SIG-M5 (cell line): ENCODE data around the gene DNAJC28.
"Not testable (repeated sequence)": the region's sequence is repeated elsewhere in the genome, so short reads cannot be mapped to it uniquely, and the experiment has no call there.

Experiments
- DNase-seq: peaks from one replicate; lab custom pipeline; 2025; lab: John Stamatoyannopoulos, UW

Gene DNAJC28

GRCh38 chr21:33491373-33492102, at the start of gene DNAJC28:
Gene DNAJC28, minus strand, starts transcription at chr21:33491716. Its CDS starts 2,323 bp downstream, at chr21:33489393.
- DNase-seq = peak; percentile 69

- DNase-seq = no peak
Observed at GRCh38 chr21:33541105-33541711, 49.7 kb upstream of the DNAJC28 start.

GRCh38 chr21:33540711-33541104, 49.2 kb upstream of the DNAJC28 start:
- DNase-seq = no peak

- no peak for DNase-seq
Observed at GRCh38 chr21:33539616-33540015, 48.1 kb upstream of the DNAJC28 start.

GRCh38 chr21:33537212-33537611, 45.7 kb upstream of the DNAJC28 start:
- DNase-seq = no peak

- DNase-seq = no peak
Observed at GRCh38 chr21:33531007-33531406, 39.5 kb upstream of the DNAJC28 start.

GRCh38 chr21:33522953-33523349, 31.4 kb upstream of the DNAJC28 start:
- DNase-seq = no peak

- no peak for DNase-seq
Observed at GRCh38 chr21:33522297-33522952, 30.9 kb upstream of the DNAJC28 start.

- no peak for DNase-seq
Observed at GRCh38 chr21:33518899-33519298, 27.4 kb upstream of the DNAJC28 start.

- no peak for DNase-seq
Observed at GRCh38 chr21:33514229-33514628, 22.7 kb upstream of the DNAJC28 start.

GRCh38 chr21:33512481-33512880, 21.0 kb upstream of the DNAJC28 start:
- DNase-seq = no peak

- DNase-seq = no peak
Observed at GRCh38 chr21:33511639-33512038, 20.1 kb upstream of the DNAJC28 start.

- no peak for DNase-seq
Observed at GRCh38 chr21:33510826-33511225, 19.3 kb upstream of the DNAJC28 start.

GRCh38 chr21:33507003-33507402, 15.5 kb upstream of the DNAJC28 start:
- DNase-seq = not testable (repeated sequence)

GRCh38 chr21:33505833-33506232, 14.3 kb upstream of the DNAJC28 start:
- no peak for DNase-seq

- no peak for DNase-seq
Observed at GRCh38 chr21:33496345-33496744, 4.8 kb upstream of the DNAJC28 start.

GRCh38 chr21:33495743-33496142, 4.2 kb upstream of the DNAJC28 start:
- DNase-seq = no peak

GRCh38 chr21:33493756-33494155, 2.2 kb upstream of the DNAJC28 start:
- no peak for DNase-seq

- DNase-seq = no peak
Observed at GRCh38 chr21:33492571-33492970, 1.1 kb upstream of the DNAJC28 start.

- no peak for DNase-seq
Observed at GRCh38 chr21:33490991-33491372, 534 bp downstream of the DNAJC28 start.

- DNase-seq = no peak
Observed at GRCh38 chr21:33488936-33489335, 2.6 kb downstream of the DNAJC28 start.

GRCh38 chr21:33487996-33488395, 3.5 kb downstream of the DNAJC28 start:
- no peak for DNase-seq

GRCh38 chr21:33481314-33481943, 10.1 kb downstream of the DNAJC28 start:
- DNase-seq = no peak
